GM19023 (cell line): ENCODE data around the gene SPRY4.
"Not testable (repeated sequence)": the region's sequence is repeated elsewhere in the genome, so short reads cannot be mapped to it uniquely, and the experiment has no call there.

Experiments
- ATAC-seq: cut with Tn5 transposase; IDR thresholded peaks from one replicate; pipeline ENCODE4 v1.9.1; 2021; ENCODE audit warnings: mild to moderate bottlenecking, moderate library complexity; ENCODE audit not compliant: unreplicated experiment

Gene SPRY4

GRCh38 chr5:142264084-142264483, 60.7 kb downstream of the SPRY4 start:
- not testable (repeated sequence) for ATAC-seq

DNA sequence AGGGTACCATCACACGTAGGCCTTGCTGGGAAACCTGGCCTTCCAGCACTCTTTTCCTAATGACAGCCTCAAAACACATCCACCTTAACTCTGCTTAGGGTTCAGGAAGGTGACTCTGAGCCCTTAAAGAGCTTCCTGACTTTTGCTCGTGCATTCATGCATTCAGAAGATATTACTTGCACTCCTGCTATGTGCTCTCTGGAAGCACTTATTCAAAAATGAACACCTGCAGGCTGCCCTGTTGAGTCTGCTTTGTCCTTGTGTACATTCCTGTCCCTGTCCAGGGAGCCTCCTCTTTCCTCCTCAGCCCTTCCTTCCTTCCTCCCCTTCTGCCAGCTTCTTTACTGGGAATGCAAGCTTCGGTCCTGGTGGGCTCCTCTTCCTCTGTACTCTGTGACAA, 61.5 kb downstream of the SPRY4 start:
- no peak for ATAC-seq

DNA sequence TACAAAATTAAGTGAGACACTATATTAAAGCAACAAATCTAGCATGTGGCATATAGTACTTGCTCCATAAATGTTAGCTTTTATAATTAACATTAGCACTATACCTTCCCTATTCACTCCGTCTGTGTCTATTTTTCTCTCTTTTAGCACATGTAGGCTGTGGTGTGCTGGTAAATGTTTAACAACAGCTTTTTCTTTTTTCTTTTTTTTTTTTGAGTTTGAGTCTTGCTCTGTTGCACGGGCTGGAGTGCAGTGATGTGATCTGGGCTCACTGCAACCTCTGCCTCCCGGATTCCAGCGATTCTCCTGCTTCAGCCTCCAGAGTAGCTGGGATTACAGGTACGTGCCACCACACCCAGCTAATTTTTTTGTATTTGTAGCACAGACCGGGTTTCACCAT, 62.1 kb downstream of the SPRY4 start:
- no peak for ATAC-seq
